ENCODE results near the gene SLC6A17.
A peak's percentile ranks its signal among the peaks of the same experiment; 100 is the strongest.

The SLC6A17 gene

GRCh38 chr1:110135246-110135645 lies 15.0 kb upstream of the SLC6A17 start:
- no peak overlapping the region for H2AFZ ChIP-seq (ENCODE audit: low read length)
- no peak for TF ChIP-seq EZH2phosphoT487 (IDR thresholded peaks at IDR 0.05; ENCODE audit: borderline replicate concordance)
- TF ChIP-seq CTCF (conservative IDR thresholded peaks at IDR 0.05; ENCODE audit: low read length) = no peak
- H3K4me2 ChIP-seq (ENCODE audit: low read depth, low read length, poor library complexity, severe bottlenecking) = no peak overlapping the region
- H3F3A ChIP-seq (ENCODE audit: low read depth) = no peaks in the 10 kb centered on the region
- no peak overlapping the region for H3K4me3 ChIP-seq (ENCODE audit: low read length, poor library complexity, severe bottlenecking)
- no peaks in the 10 kb centered on the region for H3K36me3 ChIP-seq (ENCODE audit: insufficient read depth, low read length)
- no peaks in the 10 kb centered on the region for H3K9me2 ChIP-seq (replicated peaks; ENCODE audit: low read depth, low read length)
- H3K4me1 ChIP-seq (ENCODE audit: insufficient read depth, low read length, poor library complexity, severe bottlenecking) = peaks cover 13% of the 10 kb centered on the region
- no peaks in the 10 kb centered on the region for H3K79me2 ChIP-seq (ENCODE audit: insufficient read depth, low read length)
- H3K9me3 ChIP-seq (ENCODE audit: insufficient read depth, low read depth, low read length) = no peaks in the 10 kb centered on the region
- H4K20me1 ChIP-seq (ENCODE audit: insufficient read depth, low read length, poor library complexity, severe bottlenecking) = no peaks in the 10 kb centered on the region
- no peak overlapping the region for H3K9ac ChIP-seq (ENCODE audit: low read depth, low read length, poor library complexity, severe bottlenecking)
- H3K27me3 ChIP-seq (ENCODE audit: insufficient read depth, low read length, poor library complexity, severe bottlenecking) = no peaks in the 10 kb centered on the region

- no peaks in the 10 kb centered on the region for H3K9me3 ChIP-seq (ENCODE audit: insufficient read depth, low read depth, low read length)
These were observed 14.6 kb upstream of the SLC6A17 start for GRCh38 chr1:110135666-110136065.

GRCh38 chr1:110136911-110137310 lies 13.4 kb upstream of the SLC6A17 start:
- H3K79me2 ChIP-seq (ENCODE audit: insufficient read depth, low read length) = no peaks in the 10 kb centered on the region
- no peaks in the 10 kb centered on the region for H3K9me3 ChIP-seq (ENCODE audit: insufficient read depth, low read depth, low read length)
- H2AFZ ChIP-seq (ENCODE audit: low read length) = peak overlapping the region; percentile 41; the same call in 1 of the 2 replicates
- H3F3A ChIP-seq (ENCODE audit: low read depth) = no peaks in the 10 kb centered on the region
- H4K20me1 ChIP-seq (ENCODE audit: insufficient read depth, low read length, poor library complexity, severe bottlenecking) = no peaks in the 10 kb centered on the region
- no peak overlapping the region for H3K9ac ChIP-seq (ENCODE audit: low read depth, low read length, poor library complexity, severe bottlenecking)
- peak overlapping the region; percentile 26 for H3K4me3 ChIP-seq (ENCODE audit: low read length, poor library complexity, severe bottlenecking)
- TF ChIP-seq CTCF (conservative IDR thresholded peaks at IDR 0.05; ENCODE audit: low read length) (no peak), EZH2phosphoT487 (IDR thresholded peaks at IDR 0.05; ENCODE audit: borderline replicate concordance) (no peak)
- H3K4me2 ChIP-seq (ENCODE audit: low read depth, low read length, poor library complexity, severe bottlenecking) = peak overlapping the region; percentile 61
- H3K27me3 ChIP-seq (ENCODE audit: insufficient read depth, low read length, poor library complexity, severe bottlenecking) = no peaks in the 10 kb centered on the region
- H3K36me3 ChIP-seq (ENCODE audit: insufficient read depth, low read length) = no peaks in the 10 kb centered on the region
- H3K4me1 ChIP-seq (ENCODE audit: insufficient read depth, low read length, poor library complexity, severe bottlenecking) = peaks cover 13% of the 10 kb centered on the region
- no peaks in the 10 kb centered on the region for H3K9me2 ChIP-seq (replicated peaks; ENCODE audit: low read depth, low read length)

More at GRCh38 chr1:110135666-110136065, 14.6 kb upstream of the SLC6A17 start:
- H2AFZ ChIP-seq (ENCODE audit: low read length) = no peak overlapping the region
- no peaks in the 10 kb centered on the region for H4K20me1 ChIP-seq (ENCODE audit: insufficient read depth, low read length, poor library complexity, severe bottlenecking)
- no peaks in the 10 kb centered on the region for H3K27me3 ChIP-seq (ENCODE audit: insufficient read depth, low read length, poor library complexity, severe bottlenecking)
- TF ChIP-seq CTCF (conservative IDR thresholded peaks at IDR 0.05; ENCODE audit: low read length) (no peak), EZH2phosphoT487 (IDR thresholded peaks at IDR 0.05; ENCODE audit: borderline replicate concordance) (no peak)
- H3K4me3 ChIP-seq (ENCODE audit: low read length, poor library complexity, severe bottlenecking) = no peak overlapping the region
- no peak overlapping the region for H3K4me2 ChIP-seq (ENCODE audit: low read depth, low read length, poor library complexity, severe bottlenecking)
- no peaks in the 10 kb centered on the region for H3K9me2 ChIP-seq (replicated peaks; ENCODE audit: low read depth, low read length)
- H3K79me2 ChIP-seq (ENCODE audit: insufficient read depth, low read length) = no peaks in the 10 kb centered on the region
- H3K36me3 ChIP-seq (ENCODE audit: insufficient read depth, low read length) = no peaks in the 10 kb centered on the region
- peaks cover 13% of the 10 kb centered on the region for H3K4me1 ChIP-seq (ENCODE audit: insufficient read depth, low read length, poor library complexity, severe bottlenecking)
- no peak overlapping the region for H3K9ac ChIP-seq (ENCODE audit: low read depth, low read length, poor library complexity, severe bottlenecking)
- no peaks in the 10 kb centered on the region for H3F3A ChIP-seq (ENCODE audit: low read depth)
